ENCODE measurements around the gene CREB5.

The CREB5 gene

DNA sequence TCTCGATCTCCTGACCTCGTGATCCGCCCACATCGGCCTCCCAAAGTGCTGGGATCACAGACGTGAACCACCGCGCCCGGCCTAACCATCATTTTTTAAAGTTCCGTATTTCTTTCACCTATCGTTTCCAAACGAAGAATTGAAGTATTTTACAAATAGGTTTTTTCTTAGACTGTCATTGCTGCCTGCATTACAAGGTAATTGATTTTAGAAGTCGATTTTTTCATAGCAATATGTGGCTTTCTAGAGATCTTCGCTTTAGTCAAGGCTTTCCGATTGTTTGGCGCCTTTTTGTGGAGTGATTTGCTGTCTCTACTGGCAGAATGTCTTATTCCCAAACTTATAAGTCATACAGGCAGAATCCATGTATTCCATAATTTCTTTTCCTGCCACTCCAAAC lies 436.6 kb downstream of the CREB5 start:
- Histone ChIP-seq H3K4me3 (ENCODE audit: low read length in 2 of 2) (no peak overlapping the region), H3K4me1 (ENCODE audit: control insufficient read depth, insufficient read depth, low read length) (peaks cover 4% of the 10 kb centered on the region), H3K36me3 (ENCODE audit: control insufficient read depth in 2 of 2, insufficient read depth in 2 of 2, low read length in 2 of 2) (no peaks in the 10 kb centered on the region), H3K27ac (ENCODE audit: low read length) (no peak overlapping the region), H3K9ac (ENCODE audit: low read length in 2 of 2) (no peak overlapping the region), H3K9me3 (ENCODE audit: control insufficient read depth in 2 of 2, low read length in 2 of 2) (peaks cover 0 to 3% of the 10 kb centered on the region in 2 donors), H3K27me3 (ENCODE audit: control insufficient read depth in 1 of 2, insufficient read depth in 2 of 2, low read length in 2 of 2) (peaks cover 2 to 6% of the 10 kb centered on the region in 2 donors)

DNA sequence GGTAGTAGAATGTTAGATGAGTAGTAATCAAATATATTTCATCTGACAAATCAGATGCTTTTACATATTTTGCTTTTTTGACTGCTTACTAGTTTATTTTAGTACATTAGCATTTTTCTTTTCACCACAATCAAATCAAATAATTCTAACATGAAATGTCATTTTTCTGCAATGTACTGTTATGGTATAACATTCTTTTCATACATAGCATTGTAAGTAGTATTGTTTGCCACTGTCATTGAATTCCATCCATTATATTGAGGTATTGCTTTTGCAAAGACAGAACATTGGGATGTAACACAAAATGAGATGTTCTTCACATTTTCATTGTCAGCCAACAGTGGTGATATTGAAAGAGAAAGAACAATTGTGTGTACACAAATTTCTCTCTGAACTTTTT lies 438.4 kb downstream of the CREB5 start:
- Histone ChIP-seq H3K27me3 (ENCODE audit: control insufficient read depth in 1 of 2, insufficient read depth in 2 of 2, low read length in 2 of 2) (peaks cover 2 to 8% of the 10 kb centered on the region in 2 donors), H3K36me3 (ENCODE audit: control insufficient read depth in 2 of 2, insufficient read depth in 2 of 2, low read length in 2 of 2) (no peaks in the 10 kb centered on the region), H3K4me3 (ENCODE audit: low read length in 2 of 2) (no peak overlapping the region), H3K9ac (ENCODE audit: low read length in 2 of 2) (no peak overlapping the region), H3K4me1 (ENCODE audit: control insufficient read depth, insufficient read depth, low read length) (peaks cover 5% of the 10 kb centered on the region), H3K9me3 (ENCODE audit: control insufficient read depth in 2 of 2, low read length in 2 of 2) (peaks cover 0 to 3% of the 10 kb centered on the region in 2 donors), H3K27ac (ENCODE audit: low read length) (no peak overlapping the region)

DNA sequence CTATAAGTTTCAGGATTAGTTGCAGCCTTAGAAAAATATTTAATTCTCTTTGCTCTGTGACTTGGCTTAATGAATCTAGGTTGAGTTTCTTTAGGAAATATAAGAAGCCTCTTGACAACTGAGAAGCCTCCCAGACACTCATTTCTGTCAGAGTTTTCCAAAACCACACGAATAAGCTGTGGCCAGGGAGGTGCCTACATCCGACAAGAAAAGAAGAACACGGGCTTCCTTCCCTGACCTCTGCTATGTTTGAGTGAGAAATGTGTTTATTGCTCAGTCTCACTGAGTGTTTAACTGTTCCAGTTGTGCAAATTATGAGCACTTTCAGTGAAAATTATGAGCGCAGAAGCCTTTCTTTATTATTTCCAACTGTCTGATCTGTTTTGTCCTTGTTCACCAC lies 440.8 kb downstream of the CREB5 start:
- H3K36me3 ChIP-seq (ENCODE audit: control insufficient read depth in 2 of 2, insufficient read depth in 2 of 2, low read length in 2 of 2), result no peaks in the 10 kb centered on the region
- H3K27me3 ChIP-seq (ENCODE audit: control insufficient read depth in 1 of 2, insufficient read depth in 2 of 2, low read length in 2 of 2), result peaks cover 4 to 8% of the 10 kb centered on the region in 2 donors
- no peak overlapping the region for H3K4me3 ChIP-seq (ENCODE audit: low read length in 2 of 2)

DNA sequence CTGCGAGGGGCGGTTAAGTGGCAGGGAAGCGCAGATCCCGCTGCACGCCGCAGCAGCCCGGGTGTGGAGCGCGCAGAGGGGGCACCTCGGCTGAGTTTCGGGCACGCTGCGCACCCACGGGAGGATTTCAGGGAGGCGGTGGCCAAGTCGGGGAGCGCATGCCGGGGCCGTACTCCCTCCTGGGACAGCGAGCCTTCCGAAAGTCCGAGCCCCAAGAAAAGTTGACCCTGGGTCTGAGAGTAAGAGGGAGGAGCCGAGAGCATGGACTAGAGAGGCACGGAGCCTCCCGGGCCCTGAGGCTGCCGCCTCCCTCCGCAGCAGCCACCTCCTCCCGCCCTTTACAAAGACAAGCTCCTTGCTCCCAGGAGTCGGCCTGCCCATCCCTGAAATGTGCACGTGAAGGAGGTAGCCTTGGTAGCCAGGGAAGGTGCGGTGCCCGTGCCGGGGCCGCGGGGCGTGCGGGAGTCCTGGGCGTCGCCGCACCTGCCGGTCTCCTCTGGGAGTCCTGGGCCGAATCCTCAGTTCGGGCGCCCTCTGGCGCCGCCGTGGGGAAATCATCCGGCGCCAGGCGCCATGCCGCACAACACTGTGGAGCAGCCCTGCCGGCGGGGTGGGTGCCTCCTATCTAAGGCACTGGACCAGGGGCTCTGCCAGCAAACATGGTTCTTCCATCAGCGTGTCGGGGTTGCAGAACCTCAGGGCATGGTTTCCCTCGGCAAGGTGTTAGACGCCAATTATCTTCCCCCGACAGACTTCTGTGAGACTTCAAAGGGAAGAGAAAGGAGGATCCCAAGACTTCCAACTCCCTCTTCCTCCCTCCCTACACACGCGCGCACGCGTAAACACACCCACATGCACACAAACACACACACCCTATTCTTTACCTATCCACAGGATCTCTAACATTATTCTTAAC lies 441.8 kb downstream of the CREB5 start:
- Histone ChIP-seq H3K9ac (ENCODE audit: low read length in 2 of 2) (peak overlapping the region; percentile 3 to 10), H3K27me3 (ENCODE audit: control insufficient read depth in 1 of 2, insufficient read depth in 2 of 2, low read length in 2 of 2) (peaks cover 4 to 8% of the 10 kb centered on the region in 2 donors), H3K4me3 (ENCODE audit: low read length in 2 of 2) (peak overlapping the region; percentile 76 to 78), H3K36me3 (ENCODE audit: control insufficient read depth in 2 of 2, insufficient read depth in 2 of 2, low read length in 2 of 2) (no peaks in the 10 kb centered on the region), H3K4me1 (ENCODE audit: control insufficient read depth, insufficient read depth, low read length) (peaks cover 5% of the 10 kb centered on the region), H3K27ac (ENCODE audit: low read length) (no peak overlapping the region), H3K9me3 (ENCODE audit: control insufficient read depth in 2 of 2, low read length in 2 of 2) (no peaks in the 10 kb centered on the region)

More for the DNA sequence above, 440.8 kb downstream of the CREB5 start:
- H3K9me3 ChIP-seq (ENCODE audit: control insufficient read depth in 2 of 2, low read length in 2 of 2), result no peaks in the 10 kb centered on the region
- peaks cover 5% of the 10 kb centered on the region for H3K4me1 ChIP-seq (ENCODE audit: control insufficient read depth, insufficient read depth, low read length)
- H3K27ac ChIP-seq (ENCODE audit: low read length), result no peak overlapping the region
- H3K9ac ChIP-seq (ENCODE audit: low read length in 2 of 2), result no peak overlapping the region

DNA sequence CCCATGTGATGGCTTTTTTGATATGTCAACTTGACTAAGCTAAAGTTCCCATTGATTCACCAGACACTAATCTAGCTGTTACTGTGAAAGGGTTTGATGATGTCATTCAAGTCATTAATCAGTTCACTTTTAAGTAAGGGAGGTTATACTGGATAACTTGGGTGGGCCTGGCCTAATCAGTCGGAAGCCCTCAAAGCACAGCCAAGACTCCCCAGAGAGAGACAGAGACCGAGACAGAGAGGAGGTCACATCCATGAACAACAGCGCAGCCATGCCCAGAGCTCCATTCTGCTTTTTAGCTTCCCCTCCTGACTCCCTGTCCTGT lies 442.4 kb downstream of the CREB5 start:
- no peaks in the 10 kb centered on the region for H3K9me3 ChIP-seq (ENCODE audit: control insufficient read depth in 2 of 2, low read length in 2 of 2)
- no peak overlapping the region for H3K9ac ChIP-seq (ENCODE audit: low read length in 2 of 2)
- H3K36me3 ChIP-seq (ENCODE audit: control insufficient read depth in 2 of 2, insufficient read depth in 2 of 2, low read length in 2 of 2), result no peaks in the 10 kb centered on the region
- H3K27me3 ChIP-seq (ENCODE audit: control insufficient read depth in 1 of 2, insufficient read depth in 2 of 2, low read length in 2 of 2), result peaks cover 6 to 8% of the 10 kb centered on the region in 2 donors
- H3K4me3 ChIP-seq (ENCODE audit: low read length in 2 of 2), result no peak overlapping the region
- H3K4me1 ChIP-seq (ENCODE audit: control insufficient read depth, insufficient read depth, low read length), result peaks cover 5% of the 10 kb centered on the region
- H3K27ac ChIP-seq (ENCODE audit: low read length), result no peak overlapping the region

DNA sequence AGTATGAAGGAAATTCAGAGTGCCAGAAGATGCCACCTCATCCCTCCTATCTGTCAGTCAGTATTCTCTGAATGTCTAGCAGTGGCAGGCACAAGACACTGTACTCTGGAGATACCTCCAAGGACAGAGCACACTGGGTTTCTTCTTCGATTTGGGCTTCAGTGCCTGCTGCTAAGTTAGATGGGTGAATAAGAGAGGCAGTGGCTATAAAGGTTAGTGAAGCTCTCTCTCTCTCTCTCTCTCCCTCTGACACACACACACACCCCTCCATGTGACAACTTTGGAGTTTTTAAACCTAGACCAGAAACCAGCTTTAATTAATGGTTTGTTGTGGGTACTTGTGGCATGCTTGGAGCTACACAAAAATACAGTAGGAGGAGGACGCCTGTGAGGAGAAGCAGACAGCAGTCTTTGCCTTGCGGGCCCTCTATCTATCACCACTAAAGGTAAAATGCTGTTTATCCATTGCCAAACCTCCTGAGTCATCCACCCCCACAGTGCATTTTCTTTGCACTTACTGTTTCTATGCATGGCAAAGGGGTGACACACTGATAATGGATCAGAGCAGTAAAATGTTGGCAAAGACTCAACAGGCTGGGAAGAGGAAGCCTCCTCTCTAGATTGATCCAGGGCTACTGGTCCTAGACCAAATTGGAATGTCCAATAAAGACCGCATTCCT lies 443.4 kb downstream of the CREB5 start:
- peaks cover 5% of the 10 kb centered on the region for H3K4me1 ChIP-seq (ENCODE audit: control insufficient read depth, insufficient read depth, low read length)
- H3K9ac ChIP-seq (ENCODE audit: low read length in 2 of 2), result no peak overlapping the region
- H3K4me3 ChIP-seq (ENCODE audit: low read length in 2 of 2), result no peak overlapping the region
- no peak overlapping the region for H3K27ac ChIP-seq (ENCODE audit: low read length)
- H3K27me3 ChIP-seq (ENCODE audit: control insufficient read depth in 1 of 2, insufficient read depth in 2 of 2, low read length in 2 of 2), result peaks cover 6 to 8% of the 10 kb centered on the region in 2 donors
- no peaks in the 10 kb centered on the region for H3K36me3 ChIP-seq (ENCODE audit: control insufficient read depth in 2 of 2, insufficient read depth in 2 of 2, low read length in 2 of 2)
- no peaks in the 10 kb centered on the region for H3K9me3 ChIP-seq (ENCODE audit: control insufficient read depth in 2 of 2, low read length in 2 of 2)

DNA sequence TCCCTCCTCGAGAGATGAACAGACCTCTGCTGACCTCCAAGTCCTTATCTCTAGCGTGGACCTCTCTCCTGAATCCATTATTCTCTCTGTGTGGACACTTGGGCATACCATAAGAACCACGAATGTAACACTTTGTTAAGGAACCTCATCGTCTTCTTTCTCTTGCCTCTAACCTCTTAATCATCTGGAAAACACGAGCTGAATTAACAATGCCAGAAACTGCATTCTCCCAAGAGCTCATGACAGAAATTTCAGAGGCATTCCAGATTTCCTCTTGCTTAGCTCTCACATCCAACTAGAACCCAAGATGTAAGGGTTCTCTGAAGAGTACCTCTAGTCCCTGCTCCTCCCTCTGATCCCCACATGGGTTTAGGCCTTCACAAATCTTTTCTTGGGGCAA lies 444.3 kb downstream of the CREB5 start:
- H3K36me3 ChIP-seq (ENCODE audit: control insufficient read depth in 2 of 2, insufficient read depth in 2 of 2, low read length in 2 of 2), result no peaks in the 10 kb centered on the region
- H3K27ac ChIP-seq (ENCODE audit: low read length), result no peak overlapping the region
- H3K9me3 ChIP-seq (ENCODE audit: control insufficient read depth in 2 of 2, low read length in 2 of 2), result no peaks in the 10 kb centered on the region
- no peak overlapping the region for H3K4me3 ChIP-seq (ENCODE audit: low read length in 2 of 2)
- no peak overlapping the region for H3K9ac ChIP-seq (ENCODE audit: low read length in 2 of 2)
- H3K27me3 ChIP-seq (ENCODE audit: control insufficient read depth in 1 of 2, insufficient read depth in 2 of 2, low read length in 2 of 2), result peaks cover 6 to 8% of the 10 kb centered on the region in 2 donors
- H3K4me1 ChIP-seq (ENCODE audit: control insufficient read depth, insufficient read depth, low read length), result peaks cover 5% of the 10 kb centered on the region

DNA sequence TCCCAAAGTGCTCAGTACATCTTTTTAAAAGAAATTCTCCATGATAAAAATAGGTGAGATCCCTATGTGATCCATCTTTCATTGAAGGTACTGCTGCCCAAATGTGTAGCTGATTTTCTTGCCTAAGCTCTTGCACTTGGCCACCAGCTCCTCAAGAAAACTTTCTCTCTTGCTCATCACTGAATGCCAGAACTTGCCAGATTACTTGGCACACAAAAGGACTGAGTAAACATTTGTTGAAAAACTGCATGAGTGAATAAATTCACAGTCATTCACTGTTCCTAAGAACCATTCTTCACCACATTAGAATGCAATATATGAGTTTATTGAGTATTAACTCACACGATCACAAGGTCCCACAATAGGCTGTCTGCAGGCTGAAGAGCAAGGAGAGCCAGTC lies 445.9 kb downstream of the CREB5 start:
- no peaks in the 10 kb centered on the region for H3K36me3 ChIP-seq (ENCODE audit: control insufficient read depth in 2 of 2, insufficient read depth in 2 of 2, low read length in 2 of 2)
- H3K27me3 ChIP-seq (ENCODE audit: control insufficient read depth in 1 of 2, insufficient read depth in 2 of 2, low read length in 2 of 2), result peaks cover 4 to 5% of the 10 kb centered on the region in 2 donors
- H3K9me3 ChIP-seq (ENCODE audit: control insufficient read depth in 2 of 2, low read length in 2 of 2), result no peaks in the 10 kb centered on the region
- peaks cover 5% of the 10 kb centered on the region for H3K4me1 ChIP-seq (ENCODE audit: control insufficient read depth, insufficient read depth, low read length)
- no peak overlapping the region for H3K27ac ChIP-seq (ENCODE audit: low read length)
- no peak overlapping the region for H3K9ac ChIP-seq (ENCODE audit: low read length in 2 of 2)
- no peak overlapping the region for H3K4me3 ChIP-seq (ENCODE audit: low read length in 2 of 2)

DNA sequence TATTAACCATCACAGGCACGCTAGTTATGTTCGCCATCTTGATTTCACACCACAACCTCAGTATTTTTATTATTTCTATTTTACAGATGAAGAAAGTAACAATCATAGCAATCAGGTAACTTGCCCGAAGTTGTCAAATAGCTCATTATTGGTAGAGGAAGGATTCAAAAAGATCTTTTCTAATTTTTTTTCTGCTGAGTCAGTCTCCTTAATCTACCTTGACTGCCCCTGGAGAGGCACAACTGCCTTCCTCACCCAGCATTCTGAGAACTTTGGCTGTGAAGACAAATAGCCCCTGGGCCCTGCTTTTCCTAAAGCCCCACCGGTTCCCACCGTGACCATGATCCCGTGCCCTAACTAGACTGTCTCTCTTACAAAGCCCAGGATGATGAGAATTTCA lies 446.6 kb downstream of the CREB5 start:
- H3K9ac ChIP-seq (ENCODE audit: low read length in 2 of 2), result no peak overlapping the region
- no peaks in the 10 kb centered on the region for H3K9me3 ChIP-seq (ENCODE audit: control insufficient read depth in 2 of 2, low read length in 2 of 2)
- H3K4me3 ChIP-seq (ENCODE audit: low read length in 2 of 2), result no peak overlapping the region
- H3K4me1 ChIP-seq (ENCODE audit: control insufficient read depth, insufficient read depth, low read length), result peaks cover 1% of the 10 kb centered on the region
- no peak overlapping the region for H3K27ac ChIP-seq (ENCODE audit: low read length)
- H3K36me3 ChIP-seq (ENCODE audit: control insufficient read depth in 2 of 2, insufficient read depth in 2 of 2, low read length in 2 of 2), result no peaks in the 10 kb centered on the region
- peaks cover 2 to 4% of the 10 kb centered on the region in 2 donors for H3K27me3 ChIP-seq (ENCODE audit: control insufficient read depth in 1 of 2, insufficient read depth in 2 of 2, low read length in 2 of 2)

DNA sequence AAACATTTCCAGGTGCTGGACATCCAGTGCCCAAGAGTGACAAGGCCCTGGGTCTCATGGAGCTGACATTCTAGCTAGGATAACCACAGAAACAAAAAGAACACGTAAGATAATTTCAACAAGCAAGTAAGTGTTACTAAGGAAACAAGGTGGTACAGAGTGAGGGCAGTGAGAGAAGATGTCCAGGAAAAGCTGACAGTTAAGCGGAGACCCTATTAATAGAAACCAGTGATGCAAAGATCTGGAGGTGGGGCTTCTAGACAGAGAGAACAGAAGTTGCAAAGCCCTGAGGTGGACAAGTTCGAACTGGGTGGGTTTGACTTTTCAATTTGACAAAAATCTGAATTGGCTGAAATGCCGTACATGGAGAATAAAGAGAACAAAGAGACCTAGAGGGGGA lies 449.5 kb downstream of the CREB5 start:
- Histone ChIP-seq H3K27ac (ENCODE audit: low read length) (no peak overlapping the region), H3K4me3 (ENCODE audit: low read length in 2 of 2) (no peak overlapping the region), H3K4me1 (ENCODE audit: control insufficient read depth, insufficient read depth, low read length) (no peaks in the 10 kb centered on the region), H3K9ac (ENCODE audit: low read length in 2 of 2) (no peak overlapping the region), H3K9me3 (ENCODE audit: control insufficient read depth in 2 of 2, low read length in 2 of 2) (no peaks in the 10 kb centered on the region), H3K27me3 (ENCODE audit: control insufficient read depth in 1 of 2, insufficient read depth in 2 of 2, low read length in 2 of 2) (peaks cover 0 to 4% of the 10 kb centered on the region in 2 donors), H3K36me3 (ENCODE audit: control insufficient read depth in 2 of 2, insufficient read depth in 2 of 2, low read length in 2 of 2) (no peaks in the 10 kb centered on the region)

Data from stomach smooth muscle (tissue), 2 donors.